ENCODE data around the gene ST6GAL1.

DNA sequence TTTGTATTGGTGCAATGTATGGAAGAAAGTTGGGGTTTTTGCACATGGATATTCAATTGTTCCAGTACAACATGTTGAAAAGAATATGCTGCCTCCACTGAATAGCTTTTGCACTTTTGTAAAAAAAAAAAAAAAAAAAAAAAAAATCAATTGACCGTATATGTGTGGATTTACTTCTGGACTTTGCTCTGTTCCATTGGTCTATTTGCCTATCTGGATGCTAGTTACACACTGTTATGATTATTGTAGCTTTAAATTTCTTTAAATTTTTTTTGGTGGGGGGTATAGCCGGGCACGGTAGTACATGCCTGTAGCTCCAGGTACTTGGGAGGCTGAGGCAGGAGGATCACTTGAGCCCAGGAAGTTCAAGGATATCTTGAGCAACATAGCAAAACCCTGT is 156.5 kb downstream of the ST6GAL1 start:
- no peak for TF ChIP-seq CTCF (conservative IDR thresholded peaks at IDR 0.05)
- no peak for TF ChIP-seq EZH2 (IDR thresholded peaks at IDR 0.05; ENCODE audit: low read depth)

Measured in PC-9 (cell line).